Right lobe of liver (tissue), 4 donors: ENCODE measurements around the gene SETSIP.

Experiments
- POLR2A ChIP-seq: fragments of 450-650 bp; IDR thresholded peaks from one replicate; pipeline ENCODE4 v1.6.1; 2017; ENCODE audit warnings: antibody characterized with exemption, mild to moderate bottlenecking
- TF ChIP-seq, protein P1 (sequence below), 4 donors: fragments of 200-600 bp in 3 of 4; fragments of 450-650 bp in 1 of 4; IDR thresholded peaks; one replicate each; pipeline versions ENCODE4 v1.5.1 to v1.8.0; 2016 to 2022; ENCODE audit warnings: antibody characterized with exemption in 4 of 4, mild to moderate bottlenecking in 2 of 4
- donor health status: DM: no; HTN: no; CAD: no.
- donor health status: DM: no; HTN: no; CAD: no.
- donor health status: DM: no; HTN: yes; CAD: no.

DNA sequence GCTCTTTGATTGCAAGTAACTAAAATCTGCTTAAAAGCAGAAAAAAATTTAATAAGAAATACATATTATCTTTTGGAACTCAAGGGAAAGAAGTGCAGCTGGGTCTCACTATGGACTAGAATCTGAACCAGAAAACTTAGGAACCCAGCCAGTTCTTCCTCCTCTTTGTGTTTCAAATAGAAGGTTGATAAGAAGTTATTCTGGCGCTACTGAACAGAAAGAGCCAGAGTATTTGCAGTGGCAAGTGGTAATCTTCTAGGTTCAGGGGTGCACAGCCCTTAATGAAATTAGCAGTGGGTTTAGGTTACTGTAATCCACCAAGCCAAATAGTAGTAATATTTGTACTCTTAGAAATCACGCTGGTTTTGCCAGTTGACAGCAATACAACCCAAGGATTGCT, 33.4 kb upstream of the SETSIP start:
- TF ChIP-seq, protein P1, sequence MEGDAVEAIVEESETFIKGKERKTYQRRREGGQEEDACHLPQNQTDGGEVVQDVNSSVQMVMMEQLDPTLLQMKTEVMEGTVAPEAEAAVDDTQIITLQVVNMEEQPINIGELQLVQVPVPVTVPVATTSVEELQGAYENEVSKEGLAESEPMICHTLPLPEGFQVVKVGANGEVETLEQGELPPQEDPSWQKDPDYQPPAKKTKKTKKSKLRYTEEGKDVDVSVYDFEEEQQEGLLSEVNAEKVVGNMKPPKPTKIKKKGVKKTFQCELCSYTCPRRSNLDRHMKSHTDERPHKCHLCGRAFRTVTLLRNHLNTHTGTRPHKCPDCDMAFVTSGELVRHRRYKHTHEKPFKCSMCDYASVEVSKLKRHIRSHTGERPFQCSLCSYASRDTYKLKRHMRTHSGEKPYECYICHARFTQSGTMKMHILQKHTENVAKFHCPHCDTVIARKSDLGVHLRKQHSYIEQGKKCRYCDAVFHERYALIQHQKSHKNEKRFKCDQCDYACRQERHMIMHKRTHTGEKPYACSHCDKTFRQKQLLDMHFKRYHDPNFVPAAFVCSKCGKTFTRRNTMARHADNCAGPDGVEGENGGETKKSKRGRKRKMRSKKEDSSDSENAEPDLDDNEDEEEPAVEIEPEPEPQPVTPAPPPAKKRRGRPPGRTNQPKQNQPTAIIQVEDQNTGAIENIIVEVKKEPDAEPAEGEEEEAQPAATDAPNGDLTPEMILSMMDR (IDR thresholded peaks at IDR 0.05): no peak
- TF ChIP-seq POLR2A: no peak
